K562 (cell line): Measurements from ENCODE around the gene EEFSEC. TPM values are rescaled to one million over a fixed set of nuclear protein-coding genes. Genes with fewer than 3 reads are reported as not detected.

Experiments
- ATAC-seq: fragments of 200-7000 bp; cut with Tn5 transposase; 3 replicates; pipeline ENCODE4 v1.9.1; 2020; ENCODE audit warnings: moderate library complexity
- BruUV-seq: library from RNA; stranded (reverse); fragments of 400-500 nt; replicated peaks from 2 replicates; lab custom pipeline; 2021; lab: Mats Ljungman, UMichigan
- CTCF ChIA-PET: fragments of 300-600 bp; formaldehyde crosslinking; extraction: SDS; loops from one replicate; lab custom pipeline; 2021; ENCODE audit warnings: low intra/inter-chr PET ratio; lab: Yijun Ruan, JAX
- POLR2A ChIA-PET: fragments of 300-600, 350-650 bp; sonication (Branson Sonifier 250); formaldehyde crosslinking; extraction: SDS; loops from one replicate; lab custom pipeline; 2021; ENCODE audit warnings: antibody characterized with exemption, inconsistent platforms; lab: Yijun Ruan, JAX
- DNase-seq, 4 experiments: peaks; one replicate each; pipeline versions ENCODE4 v3.0.0 to v3.0.0-alpha.2; 2011 to 2018; ENCODE audit warnings: low spot score in 3 of 4, mixed read lengths in 3 of 4; ENCODE audit errors: extremely low read depth in 1 of 4
- FAIRE-seq: peaks from 2 replicates; lab custom pipeline; 2011; peaks lifted over from hg19 to GRCh38; lab: Jason Lieb, UNC
- H2AFZ ChIP-seq: 2 replicates; pipeline ENCODE4 v1.6.0; 2011; ENCODE audit warnings: low read depth, low read length, control low read depth, inconsistent platforms
- H3K27ac ChIP-seq: fragments of 200-600 bp; 3 replicates; pipeline ENCODE4 v1.8.0; 2011; ENCODE audit warnings: low read depth, mild to moderate bottlenecking, control low read depth, inconsistent platforms, low read length, moderate library complexity, mixed read lengths; ENCODE audit errors: extremely low read depth
- H3K27me3 ChIP-seq, 2 experiments: fragments of 300-600 bp in 1 of 2; 2 replicates in 1 of 2; 3 replicates in 1 of 2; pipeline versions ENCODE4 v1.6.0 to v1.8.0; 2011; ENCODE audit warnings: inconsistent platforms in 2 of 2, low read length in 2 of 2, mild to moderate bottlenecking in 1 of 2, mixed read lengths in 1 of 2, moderate library complexity in 1 of 2; ENCODE audit not compliant: control insufficient read depth in 2 of 2, insufficient read depth in 2 of 2
- H3K36me3 ChIP-seq: fragments of 300-600 bp; 3 replicates; pipeline ENCODE4 v1.8.0; 2011; ENCODE audit warnings: mild to moderate bottlenecking, low read length, inconsistent platforms; ENCODE audit not compliant: control insufficient read depth, insufficient read depth
- H3K4me1 ChIP-seq, 2 experiments: fragments of 200-600 bp in 1 of 2; replicated peaks in 1 of 2; 2 replicates in 1 of 2; 3 replicates in 1 of 2; pipeline versions ENCODE4 v1.5.1 to v1.8.0; 2011; ENCODE audit warnings: inconsistent platforms in 2 of 2, low read length in 2 of 2, mild to moderate bottlenecking in 1 of 2, mixed read lengths in 1 of 2, moderate library complexity in 1 of 2; ENCODE audit not compliant: control insufficient read depth in 2 of 2, insufficient read depth in 2 of 2
- H3K4me2 ChIP-seq: 2 replicates; pipeline ENCODE4 v1.6.1; 2011; ENCODE audit warnings: low read length, control low read depth, inconsistent platforms, mixed read lengths; ENCODE audit not compliant: insufficient read depth
- H3K4me3 ChIP-seq: fragments of 200-600 bp; sonication (generic), shearing (Covaris generic); 2 replicates; pipeline ENCODE4 v1.5.1; 2016; ENCODE audit warnings: control low read depth, inconsistent platforms
- H3K79me2 ChIP-seq: fragments of 200-600 bp; 3 replicates; pipeline ENCODE4 v1.8.0; 2011; ENCODE audit warnings: low read length, inconsistent platforms; ENCODE audit not compliant: control insufficient read depth, insufficient read depth
- H3K9ac ChIP-seq, 2 experiments: 2 replicates each; pipeline versions ENCODE4 v1.6.0 to v1.6.1; 2011; ENCODE audit warnings: low read depth in 2 of 2, low read length in 2 of 2, control low read depth in 1 of 2, inconsistent platforms in 1 of 2, mild to moderate bottlenecking in 1 of 2, mixed read lengths in 1 of 2; ENCODE audit not compliant: insufficient read depth in 1 of 2
- H3K9me1 ChIP-seq: one replicate; pipeline ENCODE4 v1.6.0; 2011; ENCODE audit warnings: inconsistent platforms, mild to moderate bottlenecking, low read length, moderate library complexity; ENCODE audit not compliant: control insufficient read depth, insufficient read depth
- H3K9me3 ChIP-seq: replicated peaks from 2 replicates; pipeline ENCODE4 v1.5.1; 2011; ENCODE audit warnings: low read depth, low read length, inconsistent platforms; ENCODE audit not compliant: control insufficient read depth, insufficient read depth
- H4K20me1 ChIP-seq: replicated peaks from 2 replicates; pipeline ENCODE4 v1.6.1; 2011; ENCODE audit warnings: low read length, inconsistent platforms, mixed read lengths; ENCODE audit not compliant: control insufficient read depth, insufficient read depth
- HNRNPUL1 ChIP-seq: fragments of 200-400 bp; formaldehyde crosslinking; IDR thresholded peaks from 2 replicates; pipeline ENCODE4 v1.6.1; 2017; ENCODE audit warnings: low read length
- RBM34 ChIP-seq: fragments of 200-400 bp; formaldehyde crosslinking; IDR thresholded peaks from 2 replicates; pipeline ENCODE4 v1.6.1; 2018; ENCODE audit warnings: low read length, borderline replicate concordance; ENCODE audit not compliant: insufficient read depth
- WGBS: fragments of 100-300 bp; shearing (Covaris generic); methylation state at CpG from one replicate; pipeline ENCODE4 v1.1.6; 2016; ENCODE audit warnings: low coverage, mixed read lengths; ENCODE audit not compliant: insufficient coverage; ENCODE audit errors: missing lambda C conversion rate; 5-methylcytosine and 5-hydroxymethylcytosine counted together
- in situ Hi-C: fragments of 300-500 bp; cut with MboI; formaldehyde crosslinking; loops from 4 replicates; pipeline ENCODE4 v1.15.0; 2018; ENCODE audit warnings: inconsistent platforms, mixed read lengths
- intact Hi-C: fragments of 100-400 bp; cut with micrococcal nuclease; formaldehyde crosslinking; loops from 2 replicates; pipeline ENCODE4 v1.14.2; 2022
- polyA plus RNA-seq, 8 experiments: library from polyadenylated mRNA; depleted of rRNA in 4 of 8; stranded (reverse) in 5 of 8; unstranded in 3 of 8; fragments of >200 nt; fragmentation: Nextera tagmentation in 2 of 8; fragmentation: Illumina TruSeq in 1 of 8; extraction: Ambion mirVana in 2 of 8; extraction: Trizol in 1 of 8; gene quantifications; 2 replicates each; pipeline versions ENCODE4 v1.2.1 to v1.2.3, GENCODE V29; 2011 to 2014; ENCODE audit warnings: inconsistent platforms in 1 of 8, missing spikeins in 1 of 8
- total RNA-seq, 7 experiments: library from RNA; depleted of rRNA in 6 of 7; stranded (reverse); fragments of >200 nt in 6 of 7; fragmentation: Illumina TruSeq in 2 of 7; extraction: Trizol in 2 of 7; gene quantifications; 2 replicates each; pipeline versions ENCODE4 v1.2.1 to v1.2.3, GENCODE V29; 2011 to 2021; ENCODE audit warnings: low replicate concordance in 1 of 7
- TF ChIP-seq, protein P1 (sequence below): conservative IDR thresholded peaks from 2 replicates; pipeline ENCODE4 v1.6.1; 2011; ENCODE audit warnings: low read depth, mild to moderate bottlenecking, low read length; ENCODE audit not compliant: control insufficient read depth
- TF ChIP-seq, protein P2 (sequence below): sonication (generic); formaldehyde crosslinking; IDR thresholded peaks from 2 replicates; pipeline ENCODE4 v1.8.0; 2022; ENCODE audit warnings: missing genetic modification reagents, mild to moderate bottlenecking, moderate library complexity, borderline replicate concordance

Gene EEFSEC
- total and polyA plus RNA-seq, 9 of the 15 experiments (the other 6 are each of a cell fraction or from before 2014, with no cell fraction given): 0.35 to 11.8 (median 7.7) TPM

DNA sequence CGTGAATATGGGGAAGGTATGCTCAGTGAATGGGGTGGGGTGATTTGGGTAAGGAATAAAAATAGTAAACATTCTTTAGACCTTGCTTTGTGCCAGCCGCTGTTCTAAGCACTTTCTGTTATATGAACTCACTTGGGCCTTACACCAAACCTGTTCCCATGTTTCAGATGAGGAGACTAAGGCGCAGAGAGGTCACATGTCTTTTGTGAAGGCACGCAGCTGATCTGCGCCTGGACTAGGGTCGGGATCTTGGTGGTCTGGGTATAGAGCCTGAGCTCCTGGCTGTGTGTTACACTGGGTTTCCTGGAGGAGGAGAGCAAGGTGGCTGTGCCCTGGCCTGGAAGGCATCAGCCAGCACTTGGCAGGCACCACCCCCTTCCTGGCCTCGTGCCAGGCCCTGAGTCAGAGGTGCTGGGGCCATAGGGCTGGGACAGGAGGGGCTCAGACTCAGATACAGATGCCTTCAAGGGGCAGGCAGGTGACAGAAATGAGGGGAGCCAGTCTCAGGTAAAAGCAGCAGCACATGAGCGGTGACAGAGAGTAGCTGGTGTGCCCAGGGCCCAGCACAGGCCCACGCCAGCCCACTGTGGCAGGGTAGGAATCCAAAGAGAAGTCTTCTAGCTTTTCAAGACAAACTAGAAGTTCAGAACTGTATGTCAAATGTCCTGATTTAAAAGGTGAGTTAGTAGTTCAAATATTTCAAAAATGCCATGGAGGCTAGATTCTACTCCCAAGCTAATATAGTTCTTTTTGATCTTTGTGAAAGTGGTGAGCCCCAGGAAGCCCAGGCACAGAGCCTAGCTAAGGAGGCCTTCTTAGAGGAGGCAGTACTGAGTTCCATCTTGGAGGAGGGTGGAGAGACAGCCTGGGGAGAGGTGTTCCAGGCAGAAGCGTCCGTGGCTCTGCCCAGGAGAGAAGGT lies 230.3 kb downstream of the EEFSEC start (continued):
- TF ChIP-seq, protein P1, sequence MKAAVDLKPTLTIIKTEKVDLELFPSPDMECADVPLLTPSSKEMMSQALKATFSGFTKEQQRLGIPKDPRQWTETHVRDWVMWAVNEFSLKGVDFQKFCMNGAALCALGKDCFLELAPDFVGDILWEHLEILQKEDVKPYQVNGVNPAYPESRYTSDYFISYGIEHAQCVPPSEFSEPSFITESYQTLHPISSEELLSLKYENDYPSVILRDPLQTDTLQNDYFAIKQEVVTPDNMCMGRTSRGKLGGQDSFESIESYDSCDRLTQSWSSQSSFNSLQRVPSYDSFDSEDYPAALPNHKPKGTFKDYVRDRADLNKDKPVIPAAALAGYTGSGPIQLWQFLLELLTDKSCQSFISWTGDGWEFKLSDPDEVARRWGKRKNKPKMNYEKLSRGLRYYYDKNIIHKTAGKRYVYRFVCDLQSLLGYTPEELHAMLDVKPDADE: no peak
- TF ChIP-seq RBM34: no peak
- TF ChIP-seq, all 486 proteins: peak for 10

DNA sequence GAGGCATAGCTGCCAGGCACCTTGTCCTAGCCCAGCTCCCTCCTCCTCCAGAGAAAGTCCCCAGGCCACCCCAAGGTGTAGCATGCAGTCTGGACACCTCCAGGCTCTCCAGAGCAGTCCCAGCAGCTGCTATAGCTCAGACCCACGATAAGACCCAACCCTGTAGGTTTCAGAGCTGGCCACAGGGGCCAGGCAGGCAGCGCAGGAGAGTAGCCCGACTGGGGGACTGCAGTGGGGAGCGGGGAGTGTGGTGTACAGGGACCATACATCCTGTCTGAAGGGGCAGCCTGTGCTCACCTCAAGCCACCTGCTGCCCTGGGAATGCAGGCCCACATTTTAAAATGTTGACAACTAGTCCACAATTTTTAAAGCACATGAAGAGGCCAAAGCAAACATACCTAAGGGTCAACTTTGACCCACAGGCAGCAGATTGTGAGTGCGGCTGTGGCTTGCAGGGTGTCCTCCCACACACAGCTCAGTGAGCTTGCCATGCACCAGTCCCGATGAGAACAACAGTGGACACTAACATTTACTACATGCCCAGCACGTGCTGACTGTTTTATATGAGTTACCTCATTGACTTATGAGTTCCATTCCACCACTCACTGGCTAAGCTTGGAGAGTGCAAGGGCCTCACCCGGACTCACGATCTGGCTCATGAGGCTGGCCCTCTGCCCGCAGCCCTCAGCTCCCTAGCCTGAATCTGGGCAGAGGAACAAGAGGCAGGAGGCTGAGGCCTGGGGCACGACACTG lies 232.0 kb downstream of the EEFSEC start:
- WGBS: 64% methylated on average over 11 of the region's 11 CpGs
- no TSS peak for BruUV-seq
- Histone ChIP-seq H3K4me3 (no peak overlapping the region), H3K27ac (no peak overlapping the region), H4K20me1 (no peaks in the 10 kb centered on the region), H3K9me3 (no peaks in the 10 kb centered on the region), H2AFZ (no peak overlapping the region), H3K4me2 (no peak overlapping the region), H3K9ac (peak overlapping the region in 1 of 2 experiments; percentile 4; a peak in 1 of 4 replicates), H3K4me1 (peaks cover 16 to 40% of the 10 kb centered on the region in 2 experiments; a peak in 4 of 5 replicates), H3K36me3 (no peaks in the 10 kb centered on the region), H3K9me1 (no peaks in the 10 kb centered on the region), H3K27me3 (no peaks in the 10 kb centered on the region), H3K79me2 (no peaks in the 10 kb centered on the region)
- DNase-seq: no peak
- peak; percentile 51 for FAIRE-seq
- in situ Hi-C loops (no loop called here), intact Hi-C loops (no loop called here)
- CTCF ChIA-PET: no interaction called here
- POLR2A ChIA-PET: no interaction called here
- TF ChIP-seq, protein P2, sequence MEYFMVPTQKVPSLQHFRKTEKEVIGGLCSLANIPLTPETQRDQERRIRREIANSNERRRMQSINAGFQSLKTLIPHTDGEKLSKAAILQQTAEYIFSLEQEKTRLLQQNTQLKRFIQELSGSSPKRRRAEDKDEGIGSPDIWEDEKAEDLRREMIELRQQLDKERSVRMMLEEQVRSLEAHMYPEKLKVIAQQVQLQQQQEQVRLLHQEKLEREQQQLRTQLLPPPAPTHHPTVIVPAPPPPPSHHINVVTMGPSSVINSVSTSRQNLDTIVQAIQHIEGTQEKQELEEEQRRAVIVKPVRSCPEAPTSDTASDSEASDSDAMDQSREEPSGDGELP (CRISPR knock-in tag): 0 out of 2 replicates have a peak, but pooled peaks have one; percentile 8
- no peak for TF ChIP-seq HNRNPUL1
- peak; percentile 59 for ATAC-seq
